H9 (cell line): ENCODE data around the gene PLXNA4. TPM values are rescaled to one million over a fixed set of nuclear protein-coding genes. Genes with fewer than 3 reads are reported as not detected.

Experiments
- DNase-seq: peaks from one replicate; pipeline ENCODE4 v3.0.0-alpha.2; 2017
- H2AFZ ChIP-seq: one replicate; pipeline ENCODE4 v1.6.1; 2013; ENCODE audit warnings: mild to moderate bottlenecking, low read length, control low read depth, moderate library complexity
- H2AK5ac ChIP-seq: 2 replicates; pipeline ENCODE4 v1.6.1; 2013; ENCODE audit warnings: low read length, control low read depth, mixed read lengths; ENCODE audit not compliant: insufficient read length
- H2BK120ac ChIP-seq: one replicate; pipeline ENCODE4 v1.6.1; 2013; ENCODE audit warnings: low read depth, mild to moderate bottlenecking, low read length, control low read depth, inconsistent platforms; ENCODE audit not compliant: poor library complexity, severe bottlenecking
- H2BK12ac ChIP-seq: 2 replicates; pipeline ENCODE4 v1.6.1; 2013; ENCODE audit warnings: low read length, control low read depth, mixed read lengths, low read depth; ENCODE audit not compliant: insufficient read length
- H2BK15ac ChIP-seq: 2 replicates; pipeline ENCODE4 v1.6.1; 2013; ENCODE audit warnings: low read depth, low read length, control low read depth
- H2BK20ac ChIP-seq: one replicate; pipeline ENCODE4 v1.6.1; 2013; ENCODE audit warnings: low read depth, mild to moderate bottlenecking, low read length, control low read depth, inconsistent platforms; ENCODE audit not compliant: poor library complexity, severe bottlenecking
- H2BK5ac ChIP-seq: 2 replicates; pipeline ENCODE4 v1.6.1; 2013; ENCODE audit warnings: low read length, control low read depth, mixed read lengths; ENCODE audit not compliant: insufficient read length
- H3K14ac ChIP-seq: 2 replicates; pipeline ENCODE4 v1.6.1; 2013; ENCODE audit warnings: low read length, control low read depth; ENCODE audit not compliant: insufficient read depth
- H3K18ac ChIP-seq: 2 replicates; pipeline ENCODE4 v1.6.1; 2013; ENCODE audit warnings: low read depth, mild to moderate bottlenecking, mixed read lengths, low read length, control low read depth; ENCODE audit not compliant: insufficient read length
- H3K23ac ChIP-seq: 2 replicates; pipeline ENCODE4 v1.6.1; 2013; ENCODE audit warnings: low read length, control low read depth, mixed read lengths, low read depth; ENCODE audit not compliant: insufficient read length
- H3K23me2 ChIP-seq: 2 replicates; pipeline ENCODE4 v1.6.1; 2013; ENCODE audit warnings: low read depth, mild to moderate bottlenecking, mixed read lengths, low read length, control low read depth; ENCODE audit not compliant: insufficient read length, poor library complexity, severe bottlenecking
- H3K27ac ChIP-seq: 2 replicates; pipeline ENCODE4 v1.5.1; 2013; ENCODE audit warnings: low read length, control low read depth, mixed read lengths, low read depth; ENCODE audit not compliant: insufficient read length
- H3K27me3 ChIP-seq: 2 replicates; pipeline ENCODE4 v1.6.1; 2013; ENCODE audit warnings: low read length, control low read depth, inconsistent platforms; ENCODE audit not compliant: insufficient read depth
- H3K4ac ChIP-seq: 2 replicates; pipeline ENCODE4 v1.6.1; 2013; ENCODE audit warnings: low read depth, mild to moderate bottlenecking, control low read depth, inconsistent platforms, low read length, moderate library complexity
- H3K4me1 ChIP-seq: 2 replicates; pipeline ENCODE4 v1.6.1; 2013; ENCODE audit warnings: low read length, control low read depth, inconsistent platforms; ENCODE audit not compliant: insufficient read depth
- H3K4me2 ChIP-seq: 2 replicates; pipeline ENCODE4 v1.6.1; 2013; ENCODE audit warnings: low read length, control low read depth, mixed read lengths; ENCODE audit not compliant: insufficient read length, insufficient read depth
- H3K56ac ChIP-seq: 2 replicates; pipeline ENCODE4 v1.6.1; 2013; ENCODE audit warnings: low read depth, mild to moderate bottlenecking, mixed read lengths, low read length, control low read depth; ENCODE audit not compliant: insufficient read length
- H3K79me1 ChIP-seq: 2 replicates; pipeline ENCODE4 v1.6.1; 2013; ENCODE audit warnings: low read depth, mild to moderate bottlenecking, moderate library complexity, low read length, control low read depth, inconsistent platforms; ENCODE audit not compliant: insufficient read depth, poor library complexity, severe bottlenecking
- H3K79me2 ChIP-seq: 2 replicates; pipeline ENCODE4 v1.6.1; 2013; ENCODE audit warnings: low read length, control low read depth, inconsistent platforms; ENCODE audit not compliant: insufficient read depth
- H3K9ac ChIP-seq: 2 replicates; pipeline ENCODE4 v1.6.1; 2013; ENCODE audit warnings: low read length, control low read depth, mixed read lengths; ENCODE audit not compliant: insufficient read length; ENCODE audit errors: extremely low read depth
- H3K9me3 ChIP-seq: one replicate; pipeline ENCODE4 v1.6.1; 2013; ENCODE audit warnings: low read depth, low read length, inconsistent platforms; ENCODE audit not compliant: control insufficient read depth
- H3T11ph ChIP-seq: one replicate; pipeline ENCODE4 v1.6.1; 2013; ENCODE audit warnings: mild to moderate bottlenecking, low read length, control low read depth, inconsistent platforms
- H4K20me1 ChIP-seq: one replicate; pipeline ENCODE4 v1.6.1; 2013; ENCODE audit not compliant: control insufficient read depth, insufficient read length, insufficient read depth
- H4K5ac ChIP-seq: 2 replicates; pipeline ENCODE4 v1.6.1; 2013; ENCODE audit warnings: low read depth, mild to moderate bottlenecking, mixed read lengths, low read length, control low read depth; ENCODE audit not compliant: insufficient read length
- H4K8ac ChIP-seq: replicated peaks from 2 replicates; pipeline ENCODE4 v1.6.1; 2013; ENCODE audit warnings: low read length, control low read depth, mixed read lengths, low read depth; ENCODE audit not compliant: insufficient read length
- H4K91ac ChIP-seq: 2 replicates; pipeline ENCODE4 v1.6.1; 2013; ENCODE audit warnings: low read depth, mild to moderate bottlenecking, moderate library complexity, mixed read lengths, low read length, control low read depth; ENCODE audit not compliant: insufficient read length
- H3K27ac Mint-ChIP-seq, 3 experiments: 2 replicates in 2 of 3; 3 replicates in 1 of 3; pipeline ENCODE4 v1.8.0; 2020 to 2021; ENCODE audit warnings: mixed read lengths in 3 of 3, mild to moderate bottlenecking in 1 of 3, moderate library complexity in 1 of 3
- H3K27me3 Mint-ChIP-seq: 2 replicates; pipeline ENCODE4 v1.8.0; 2021; ENCODE audit warnings: low read depth, mild to moderate bottlenecking, moderate library complexity, mixed read lengths
- H3K36me3 Mint-ChIP-seq, 3 experiments: 2 replicates in 2 of 3; 3 replicates in 1 of 3; pipeline ENCODE4 v1.8.0; 2020 to 2021; ENCODE audit warnings: low read depth in 3 of 3, mixed read lengths in 3 of 3; ENCODE audit not compliant: insufficient read depth in 1 of 3
- H3K4me1 Mint-ChIP-seq, 2 experiments: 2 replicates each; pipeline ENCODE4 v1.8.0; 2020; ENCODE audit warnings: mixed read lengths in 2 of 2
- H3K4me3 Mint-ChIP-seq, 2 experiments: 2 replicates in 1 of 2; 3 replicates in 1 of 2; pipeline ENCODE4 v1.8.0; 2020 to 2021; ENCODE audit warnings: mild to moderate bottlenecking in 2 of 2, mixed read lengths in 2 of 2, moderate library complexity in 1 of 2
- H3K9me3 Mint-ChIP-seq, 2 experiments: 2 replicates in 1 of 2; 3 replicates in 1 of 2; pipeline ENCODE4 v1.8.0; 2020; ENCODE audit warnings: mild to moderate bottlenecking in 2 of 2, mixed read lengths in 2 of 2, moderate library complexity in 1 of 2
- CTCF ChIP-seq: fragments of 200-600 bp; sonication (generic); conservative IDR thresholded peaks from 3 replicates; pipeline ENCODE4 v1.8.0; 2021; ENCODE audit warnings: antibody characterized with exemption, mild to moderate bottlenecking
- WGBS: extraction: QIAGEN DNeasy Blood & Tissue Kit; methylation state at CpG from one replicate; pipeline ENCODE4 v1.1.7; 2013; ENCODE audit warnings: missing lambda C conversion rate, low lambda C conversion rate, mixed read lengths; ENCODE audit not compliant: insufficient read length; ENCODE audit errors: extremely low coverage; 5-methylcytosine and 5-hydroxymethylcytosine counted together
- total RNA-seq: library from RNA; stranded (reverse); gene quantifications from 2 replicates; pipeline ENCODE4 v1.2.1, GENCODE V29; 2021

Gene PLXNA4
- total RNA-seq, 1 experiment from 2014 or later = 0.35 TPM

- Histone ChIP-seq H4K8ac (no peak overlapping the region), H4K91ac (no peak overlapping the region), H3K27ac (no peak overlapping the region), H4K5ac (no peak overlapping the region), H4K20me1 (no peaks in the 10 kb centered on the region), H2BK20ac (no peak overlapping the region), H3K79me2 (no peaks in the 10 kb centered on the region), H3K18ac (no peak overlapping the region), H3K4me1 (no peaks in the 10 kb centered on the region; the same call in 1 of the 2 replicates), H2BK120ac (no peak overlapping the region), H2AK5ac (no peak overlapping the region), H2BK5ac (no peak overlapping the region), H3K4me2 (no peak overlapping the region), H3K9me3 (no peaks in the 10 kb centered on the region), H3K27me3 (no peaks in the 10 kb centered on the region), H2AFZ (no peak overlapping the region), H3K4ac (no peak overlapping the region), H3T11ph (no peak overlapping the region), H3K79me1 (no peaks in the 10 kb centered on the region), H3K23me2 (no peaks in the 10 kb centered on the region), H3K14ac (no peak overlapping the region; the same call in 1 of the 2 replicates), H3K9ac (no peak overlapping the region), H3K23ac (no peak overlapping the region), H2BK12ac (no peak overlapping the region), H2BK15ac (no peak overlapping the region), H3K56ac (no peak overlapping the region)
- no peak overlapping the region for H3K27ac Mint-ChIP-seq
- no peak for TF ChIP-seq CTCF
- peaks cover 22 to 23% of the 10 kb centered on the region in 2 experiments for H3K4me1 Mint-ChIP-seq
- no peaks in the 10 kb centered on the region for H3K9me3 Mint-ChIP-seq
- H3K27me3 Mint-ChIP-seq = no peaks in the 10 kb centered on the region; the same call in 1 of the 2 replicates
- no peak for DNase-seq
- no peak overlapping the region for H3K4me3 Mint-ChIP-seq
- H3K36me3 Mint-ChIP-seq = no peaks in the 10 kb centered on the region
- WGBS = no CpG with 5 or more reads among the region's 9 CpGs
Measured at GRCh38 chr7:132180481-132180880, 395.8 kb downstream of the PLXNA4 start.
